GM23338 (cell line): ENCODE results near the gene TPI1. TPM values are rescaled to one million over a fixed set of nuclear protein-coding genes. Genes with fewer than 3 reads are reported as not detected.

ENCODE experiments used
- ATAC-seq: fragments of 200-7000 bp; cut with Tn5 transposase; 3 replicates; pipeline ENCODE4 v1.9.1; 2020
- DNase-seq: peaks from one replicate; pipeline ENCODE4 v3.0.0-alpha.2; 2015; ENCODE audit warnings: low spot score
- H2AFZ ChIP-seq: fragments of 200-600 bp; sonication (generic); 2 replicates; pipeline ENCODE4 v1.8.0; 2016; ENCODE audit warnings: antibody characterized with exemption, mild to moderate bottlenecking, moderate library complexity
- H3F3A ChIP-seq: fragments of 200-600 bp; sonication (generic); replicated peaks from 2 replicates; pipeline ENCODE4 v1.8.0; 2017; ENCODE audit warnings: antibody characterized with exemption, mixed run types, low read depth
- H3K27ac ChIP-seq: fragments of 200-600 bp; sonication (generic); 2 replicates; pipeline ENCODE4 v1.6.1; 2016; ENCODE audit warnings: low read depth
- H3K27me3 ChIP-seq: fragments of 200-600 bp; sonication (generic); 2 replicates; pipeline ENCODE4 v1.8.0; 2016; ENCODE audit warnings: mild to moderate bottlenecking, mixed run types, moderate library complexity; ENCODE audit not compliant: insufficient read depth
- H3K36me3 ChIP-seq: fragments of 200-600 bp; sonication (generic); 2 replicates; pipeline ENCODE4 v1.8.0; 2016; ENCODE audit warnings: mild to moderate bottlenecking; ENCODE audit not compliant: insufficient read depth
- H3K4me1 ChIP-seq: fragments of 200-600 bp; sonication (generic); 2 replicates; pipeline ENCODE4 v1.8.0; 2016; ENCODE audit warnings: mild to moderate bottlenecking, moderate library complexity; ENCODE audit not compliant: insufficient read depth
- H3K4me2 ChIP-seq: fragments of 200-600 bp; sonication (generic); 2 replicates; pipeline ENCODE4 v1.7.1; 2017; ENCODE audit warnings: mixed run types
- H3K4me3 ChIP-seq: fragments of 200-600 bp; sonication (generic); 2 replicates; pipeline ENCODE4 v1.6.1; 2016; ENCODE audit warnings: mixed run types
- H3K79me2 ChIP-seq: fragments of 200-600 bp; sonication (generic); replicated peaks from 2 replicates; pipeline ENCODE4 v1.8.0; 2017; ENCODE audit warnings: mild to moderate bottlenecking; ENCODE audit not compliant: insufficient read depth
- H3K9me2 ChIP-seq: fragments of 200-600 bp; sonication (generic); 2 replicates; pipeline ENCODE4 v1.8.0; 2017; ENCODE audit not compliant: insufficient read depth
- H4K20me1 ChIP-seq: fragments of 200-600 bp; sonication (generic); replicated peaks from 2 replicates; pipeline ENCODE4 v1.8.0; 2017; ENCODE audit warnings: mild to moderate bottlenecking; ENCODE audit not compliant: insufficient read depth
- H3K27ac Mint-ChIP-seq: 2 replicates; pipeline ENCODE4 v1.8.0; 2020; ENCODE audit warnings: inconsistent platforms, mild to moderate bottlenecking, moderate library complexity, mixed read lengths
- H3K27me3 Mint-ChIP-seq: 3 replicates; pipeline ENCODE4 v1.8.0; 2022; ENCODE audit warnings: low read depth, mild to moderate bottlenecking, moderate library complexity, mixed read lengths, inconsistent platforms; ENCODE audit not compliant: insufficient read depth, poor library complexity
- H3K36me3 Mint-ChIP-seq: 3 replicates; pipeline ENCODE4 v1.8.0; 2021; ENCODE audit warnings: low read depth, mild to moderate bottlenecking, inconsistent platforms, moderate library complexity, mixed read lengths
- H3K4me1 Mint-ChIP-seq: 3 replicates; pipeline ENCODE4 v1.8.0; 2020; ENCODE audit warnings: mild to moderate bottlenecking, inconsistent platforms, mixed read lengths
- H3K4me3 Mint-ChIP-seq: 3 replicates; pipeline ENCODE4 v1.8.0; 2021; ENCODE audit warnings: moderate library complexity, mild to moderate bottlenecking, inconsistent platforms, mixed read lengths
- H3K9me3 Mint-ChIP-seq: 3 replicates; pipeline ENCODE4 v1.8.0; 2020; ENCODE audit warnings: moderate library complexity, mild to moderate bottlenecking, inconsistent platforms, mixed read lengths
- CREB1 ChIP-seq: fragments of 250-450 bp; sonication (Bioruptor Pico); IDR thresholded peaks from 2 replicates; pipeline ENCODE4 v1.5.0; 2020; ENCODE audit warnings: low read depth, mild to moderate bottlenecking, moderate library complexity
- CTCF ChIP-seq, 2 experiments: fragments of 200-600 bp in 1 of 2; sonication (generic) in 1 of 2; conservative IDR thresholded peaks; 2 replicates each; pipeline versions ENCODE4 v1.5.1 to v1.6.1; 2016 to 2017; ENCODE audit warnings: antibody characterized with exemption in 2 of 2, low read depth in 2 of 2, mild to moderate bottlenecking in 2 of 2, moderate library complexity in 1 of 2
- ETS1 ChIP-seq: IDR thresholded peaks from 2 replicates; pipeline ENCODE4 v1.6.1; 2016; ENCODE audit warnings: antibody characterized with exemption
- EZH2 ChIP-seq: fragments of 200-600 bp; sonication (generic); IDR thresholded peaks from one replicate; pipeline ENCODE4 v1.8.0; 2017; ENCODE audit warnings: antibody characterized with exemption, mild to moderate bottlenecking, low read depth; ENCODE audit not compliant: unreplicated experiment
- EZH2phosphoT487 ChIP-seq: fragments of 200-600 bp; sonication (generic); IDR thresholded peaks from one replicate; pipeline ENCODE4 v1.8.1; 2018; ENCODE audit warnings: antibody characterized with exemption; ENCODE audit not compliant: unreplicated experiment
- JUNB ChIP-seq: IDR thresholded peaks from one replicate; pipeline ENCODE4 v1.6.1; 2016; ENCODE audit warnings: antibody characterized with exemption; ENCODE audit not compliant: unreplicated experiment
- NANOG ChIP-seq: IDR thresholded peaks from 2 replicates; pipeline ENCODE4 v1.6.1; 2016; ENCODE audit warnings: antibody characterized with exemption, borderline replicate concordance
- POLR2AphosphoS5 ChIP-seq: IDR thresholded peaks from 2 replicates; pipeline ENCODE4 v1.6.1; 2016; ENCODE audit warnings: antibody characterized with exemption, low read depth
- STAT1 ChIP-seq: IDR thresholded peaks from one replicate; pipeline ENCODE4 v1.6.1; 2016; ENCODE audit warnings: antibody characterized with exemption; ENCODE audit not compliant: unreplicated experiment
- ZNF114 ChIP-seq: fragments of 250-450 bp; sonication (Bioruptor Pico); IDR thresholded peaks from 2 replicates; pipeline ENCODE4 v1.5.0; 2020; ENCODE audit warnings: mild to moderate bottlenecking, moderate library complexity
- ZNF331 ChIP-seq: fragments of 250-450 bp; sonication (Bioruptor Pico); IDR thresholded peaks from 2 replicates; pipeline ENCODE4 v1.5.0; 2020; ENCODE audit warnings: low read depth, mild to moderate bottlenecking, moderate library complexity
- ZNF462 ChIP-seq: fragments of 250-450 bp; sonication (Bioruptor Pico); IDR thresholded peaks from 2 replicates; pipeline ENCODE4 v1.5.0; 2020; ENCODE audit warnings: mild to moderate bottlenecking, moderate library complexity
- polyA plus RNA-seq: library from polyadenylated mRNA; unstranded; fragments of >200 nt; fragmentation: Nextera tagmentation; extraction: Ambion mirVana; gene quantifications from 2 replicates; pipeline ENCODE4 v1.2.1, GENCODE V29; 2016
- total RNA-seq: library from RNA; depleted of rRNA; stranded (reverse); fragments of >200 nt; shearing (Covaris generic); gene quantifications from 2 replicates; pipeline ENCODE4 v1.2.3, GENCODE V29; 2014

TPI1 gene
- total and polyA plus RNA-seq, 2 experiments from 2014 or later: 737 to 822 TPM

GRCh38 chr12:6861391-6861790, 5.9 kb upstream of the TPI1 start (continued):
- TF ChIP-seq ZNF462 (CRISPR knock-in tag) (no peak), NANOG (no peak), CTCF (conservative IDR thresholded peaks at IDR 0.05; ENCODE audit: low read depth in 2 of 2) (no peak), POLR2AphosphoS5 (no peak), ETS1 (no peak), ZNF114 (CRISPR knock-in tag) (no peak), JUNB (no peak)

GRCh38 chr12:6863033-6863432, 4.3 kb upstream of the TPI1 start:
- no peak for ATAC-seq
- Mint-ChIP-seq H3K4me1 (peaks cover 14% of the 10 kb centered on the region), H3K27me3 (peaks cover 16% of the 10 kb centered on the region), H3K36me3 (peaks cover 73% of the 10 kb centered on the region), H3K4me3 (peak overlapping the region; percentile 12; the same call in 1 of the 3 replicates), H3K9me3 (no peaks in the 10 kb centered on the region; the same call in 2 of the 3 replicates), H3K27ac (no peak overlapping the region)
- no peaks in the 10 kb centered on the region for H3K9me2 ChIP-seq
- H2AFZ ChIP-seq: no peak overlapping the region
- peaks cover 4% of the 10 kb centered on the region; the same call in 1 of the 2 replicates for H4K20me1 ChIP-seq
- peaks cover 8% of the 10 kb centered on the region for H3K36me3 ChIP-seq
- H3K4me1 ChIP-seq: peaks cover 17% of the 10 kb centered on the region
- H3K4me3 ChIP-seq: no peak overlapping the region
- DNase-seq: no peak
- TF ChIP-seq CREB1 (CRISPR knock-in tag): no peak
- no peak for TF ChIP-seq ZNF331
- no peak for TF ChIP-seq EZH2phosphoT487
- TF ChIP-seq STAT1: no peak
- no peak for TF ChIP-seq EZH2
- H3K27ac ChIP-seq: no peak overlapping the region
- H3K79me2 ChIP-seq: peaks cover 7% of the 10 kb centered on the region
- H3K4me2 ChIP-seq: no peak overlapping the region
- H3F3A ChIP-seq: peaks cover 16% of the 10 kb centered on the region
- no peaks in the 10 kb centered on the region for H3K27me3 ChIP-seq
